ENCODE data around the gene ZFP30.
A peak's percentile ranks its signal among the peaks of the same experiment; 100 is the strongest.
"Not testable (repeated sequence)": the region's sequence is repeated elsewhere in the genome, so short reads cannot be mapped to it uniquely, and the experiment has no call there.

ZFP30 gene

GRCh38 chr19:37655301-37655688 lies at the start of gene ZFP30:
ZFP30 (minus strand) TSS chr19:37655465; CDS start chr19:37647822, 7,643 bp downstream.
- peak; percentile 73 for DNase-seq

- DNase-seq, result no peak
These were observed 43.8 kb upstream of the ZFP30 start for GRCh38 chr19:37699057-37699456.

- no peak for DNase-seq
These were observed 43.0 kb upstream of the ZFP30 start for GRCh38 chr19:37698216-37698615.

GRCh38 chr19:37695144-37695899 lies 40.1 kb upstream of the ZFP30 start:
- no peak for DNase-seq

GRCh38 chr19:37692956-37693620 lies 37.8 kb upstream of the ZFP30 start:
- no peak for DNase-seq

- peak; percentile 77 for DNase-seq
These were observed 36.7 kb upstream of the ZFP30 start for GRCh38 chr19:37691881-37692504.

GRCh38 chr19:37683520-37683919 lies 28.3 kb upstream of the ZFP30 start:
- no peak for DNase-seq

DNA sequence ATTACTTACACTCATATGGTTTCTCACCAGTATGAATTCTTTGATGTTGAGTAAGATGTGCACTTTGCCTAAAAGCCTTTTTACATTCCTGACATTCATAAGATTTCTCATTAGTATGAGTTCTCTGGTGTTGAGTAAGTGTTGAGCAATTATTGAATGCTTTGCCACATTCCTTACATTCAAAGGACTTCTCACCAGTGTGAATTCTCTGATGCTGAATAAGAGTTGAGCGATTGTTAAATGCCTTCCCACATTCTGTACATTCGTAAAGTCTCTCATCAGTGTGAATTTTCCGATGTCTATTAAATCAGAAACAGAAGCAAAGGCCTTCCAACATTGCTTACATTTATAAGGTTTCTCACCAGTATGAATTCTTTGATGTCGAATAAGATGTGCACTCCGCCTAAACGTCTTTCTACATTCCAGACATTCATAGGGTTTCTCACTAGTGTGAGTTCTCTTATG lies 14.2 kb upstream of the ZFP30 start:
- no peak for DNase-seq

DNA sequence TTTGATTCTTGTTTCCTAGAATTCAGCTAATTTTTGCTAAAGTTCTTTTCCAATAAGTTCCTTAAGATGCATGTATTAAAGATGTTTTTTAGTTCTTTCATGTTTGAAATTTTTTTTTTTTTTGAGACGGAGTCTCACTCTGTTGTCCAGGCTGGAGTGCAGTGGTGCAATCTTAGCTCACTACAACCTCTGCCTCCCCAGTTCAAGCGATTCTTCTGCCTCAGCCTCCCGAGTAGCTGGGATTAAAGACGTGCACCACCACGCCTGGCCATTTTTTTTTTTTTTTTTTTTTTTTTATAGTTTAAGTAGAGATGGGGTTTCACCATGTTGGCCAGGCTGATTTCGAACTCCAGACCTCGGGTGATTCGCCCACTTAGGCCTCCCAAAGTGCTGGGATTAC lies 1.9 kb upstream of the ZFP30 start:
- not testable (repeated sequence) for DNase-seq

DNA sequence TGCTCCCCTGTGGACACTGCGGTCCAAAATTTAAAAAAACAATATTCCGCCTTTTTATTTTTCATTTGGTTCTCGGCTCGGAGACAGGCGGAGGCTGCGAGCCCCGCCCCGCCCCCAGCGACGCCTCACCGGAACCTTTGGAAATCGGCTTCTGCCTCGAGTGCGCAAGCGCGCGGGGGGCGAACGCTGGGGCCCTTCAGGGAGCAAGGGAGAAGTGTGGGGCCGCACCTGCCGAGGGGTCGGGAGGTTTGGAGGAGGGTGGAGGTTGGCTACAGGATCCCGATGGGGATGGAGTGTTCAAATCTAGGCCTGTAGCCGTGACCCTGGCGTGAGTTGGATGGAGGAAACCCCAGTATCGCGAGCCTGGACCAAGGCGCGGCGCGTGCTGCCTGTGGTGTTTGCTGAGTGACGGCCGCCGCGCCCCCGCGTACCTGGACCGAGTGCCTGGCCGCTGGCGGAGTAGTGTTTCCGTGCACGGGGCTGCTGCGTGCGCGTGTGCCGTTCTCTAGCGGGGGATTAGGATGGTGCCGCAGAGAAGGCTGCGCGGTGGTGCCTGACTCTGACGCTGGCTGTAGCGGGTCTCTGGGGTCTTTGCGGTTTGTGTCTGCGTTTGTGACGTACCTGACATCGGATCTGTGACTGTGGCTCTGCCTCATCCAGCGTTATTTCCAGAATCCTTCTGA lies 565 bp upstream of the ZFP30 start:
- DNase-seq, result peak; percentile 84

GRCh38 chr19:37654629-37655300 lies 500 bp downstream of the ZFP30 start:
- DNase-seq, result peak; percentile 20

DNA sequence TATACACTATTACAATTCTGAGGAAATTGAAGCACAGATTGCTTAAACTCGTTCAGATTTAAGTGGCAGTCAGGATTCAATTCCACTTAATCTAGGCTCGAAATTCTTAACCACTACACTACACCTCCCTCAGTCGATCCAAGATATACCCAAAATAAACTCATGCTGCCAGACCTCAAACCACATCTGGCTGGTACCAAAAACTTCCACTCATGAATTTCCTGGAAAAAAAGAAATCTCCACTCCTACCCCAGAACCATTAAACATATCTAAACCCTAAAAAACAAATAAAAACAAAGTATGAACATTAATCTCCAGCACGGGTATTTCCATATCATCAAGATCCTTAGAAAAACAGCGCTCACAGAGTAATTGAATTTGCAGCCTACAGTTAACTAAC lies 1.1 kb downstream of the ZFP30 start:
- no peak for DNase-seq

DNA sequence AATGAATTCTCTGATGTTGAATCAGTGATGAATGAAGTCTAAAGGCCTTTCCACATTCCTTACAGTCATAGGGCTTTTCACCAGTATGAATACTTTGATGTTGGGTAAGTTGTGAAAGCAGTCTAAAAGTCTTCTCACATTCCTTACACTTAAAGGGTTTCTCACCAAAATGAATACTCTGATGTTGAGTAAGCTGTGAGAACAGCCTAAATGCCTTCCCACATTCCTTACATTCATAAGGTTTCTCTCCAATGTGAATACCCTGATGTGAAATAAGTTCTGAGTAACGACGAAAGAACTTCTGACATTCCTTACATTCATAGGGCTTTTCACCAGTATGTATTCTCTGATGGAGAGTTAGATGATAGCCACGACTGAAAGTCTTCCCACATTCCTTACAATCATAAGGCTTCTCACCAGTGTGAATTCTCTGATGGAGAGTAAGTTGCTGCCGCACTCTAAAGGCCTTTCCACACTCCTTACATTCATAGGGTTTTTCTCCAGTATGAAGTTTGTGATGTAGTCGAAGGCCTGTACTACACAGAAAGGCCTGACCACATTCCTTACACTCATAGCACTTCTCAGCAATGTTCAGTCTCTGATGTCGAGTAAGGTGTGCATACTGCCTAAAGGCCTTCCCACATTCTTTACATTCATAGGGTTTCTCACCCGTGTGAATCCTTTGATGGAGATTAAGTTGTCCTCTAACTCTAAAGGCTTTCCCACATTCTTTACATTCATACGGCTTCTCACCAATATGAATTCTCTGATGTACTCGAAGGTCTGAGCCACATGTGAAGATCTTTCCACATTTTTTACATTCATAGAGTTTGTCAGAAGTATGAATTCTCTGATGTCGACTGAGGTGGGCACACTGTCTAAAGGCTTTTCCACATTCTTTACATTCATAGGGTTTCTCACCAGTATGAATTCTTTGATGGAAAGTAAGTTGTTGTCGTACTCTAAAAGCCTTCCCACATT lies 19.9 kb downstream of the ZFP30 start:
- DNase-seq, result no peak

DNA sequence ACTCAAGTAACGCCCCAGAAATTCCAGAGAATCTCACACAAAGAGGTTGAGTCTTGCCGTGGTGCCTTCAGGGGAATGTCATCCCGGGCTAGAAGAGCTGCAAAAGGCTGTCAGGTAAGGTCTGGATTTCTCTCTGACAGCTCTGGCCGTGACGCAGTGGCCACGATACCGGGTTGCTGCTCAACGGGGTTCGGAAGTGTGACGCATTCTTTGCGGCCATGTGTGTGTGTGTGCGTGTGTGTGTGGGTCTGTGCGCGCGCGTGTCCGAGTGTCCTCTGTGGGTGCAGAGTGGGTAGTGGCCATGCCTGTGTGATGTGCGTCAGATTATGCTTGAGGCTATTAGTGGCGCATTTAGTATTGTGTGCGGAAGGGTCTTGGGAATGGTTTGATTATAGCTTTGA lies 60.3 kb downstream of the ZFP30 start:
- DNase-seq, result peak; percentile 38

- peak; percentile 91 for DNase-seq
These were observed 60.8 kb downstream of the ZFP30 start, which contains the start of the genes ZNF540 and ZNF571 for GRCh38 chr19:37594304-37594981. ZNF540 (plus strand) TSS chr19:37594876; CDS start chr19:37598448, 3,572 bp downstream. ZNF571 (minus strand) TSS chr19:37594792; CDS start chr19:37586676, 8,116 bp downstream.

DNA sequence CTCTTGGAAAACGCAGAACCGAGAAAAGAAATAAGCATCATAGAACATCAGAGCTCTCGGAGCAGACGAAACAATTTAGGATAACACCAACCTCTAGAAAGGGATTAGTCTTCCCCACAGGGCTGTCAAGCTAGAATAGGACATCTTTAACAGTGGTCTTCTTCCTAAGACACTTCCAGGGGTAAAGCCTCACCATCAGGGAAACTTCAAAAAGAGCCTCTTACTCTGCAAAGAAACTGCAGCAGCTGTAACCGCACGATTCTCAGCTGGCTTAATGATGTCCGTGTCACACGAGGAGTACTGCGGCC lies 61.3 kb downstream of the ZFP30 start:
- no peak for DNase-seq

DNA sequence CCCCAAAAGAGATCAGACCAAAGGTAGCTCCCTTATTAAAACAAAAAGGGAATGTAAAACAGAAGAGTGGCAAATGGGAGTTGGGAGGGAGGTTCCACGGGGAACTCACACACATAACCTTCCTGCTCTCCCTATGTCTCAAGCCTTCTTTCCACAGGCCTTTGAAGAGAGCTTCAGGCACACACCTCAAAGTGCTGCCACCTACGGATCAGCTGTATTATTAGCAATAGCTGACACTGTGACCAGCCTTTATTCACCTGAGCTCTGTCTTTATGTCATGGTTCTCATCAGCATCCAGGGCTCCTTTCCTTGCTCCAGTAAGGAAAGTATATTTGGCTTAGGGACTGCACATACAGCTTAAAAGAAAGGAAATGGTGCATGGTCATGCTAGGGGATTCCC lies 71.9 kb downstream of the ZFP30 start:
- no peak for DNase-seq

- no peak for DNase-seq
These were observed 83.1 kb downstream of the ZFP30 start for GRCh38 chr19:37572203-37572602.

DNA sequence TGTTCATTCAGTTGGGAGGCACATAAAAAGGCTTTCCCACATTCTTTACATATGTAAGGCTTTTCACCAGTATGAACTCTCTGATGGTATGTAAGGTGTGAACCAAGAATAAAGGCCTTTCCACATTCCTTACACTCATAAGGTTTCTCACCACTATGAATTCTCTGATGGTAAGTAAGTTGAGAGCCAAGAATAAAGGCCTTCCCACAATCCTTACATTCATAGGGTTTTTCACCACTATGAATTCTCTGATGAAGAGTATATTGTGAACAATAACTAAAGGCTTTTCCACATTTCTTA lies 89.9 kb downstream of the ZFP30 start:
- DNase-seq, result no peak

DNA sequence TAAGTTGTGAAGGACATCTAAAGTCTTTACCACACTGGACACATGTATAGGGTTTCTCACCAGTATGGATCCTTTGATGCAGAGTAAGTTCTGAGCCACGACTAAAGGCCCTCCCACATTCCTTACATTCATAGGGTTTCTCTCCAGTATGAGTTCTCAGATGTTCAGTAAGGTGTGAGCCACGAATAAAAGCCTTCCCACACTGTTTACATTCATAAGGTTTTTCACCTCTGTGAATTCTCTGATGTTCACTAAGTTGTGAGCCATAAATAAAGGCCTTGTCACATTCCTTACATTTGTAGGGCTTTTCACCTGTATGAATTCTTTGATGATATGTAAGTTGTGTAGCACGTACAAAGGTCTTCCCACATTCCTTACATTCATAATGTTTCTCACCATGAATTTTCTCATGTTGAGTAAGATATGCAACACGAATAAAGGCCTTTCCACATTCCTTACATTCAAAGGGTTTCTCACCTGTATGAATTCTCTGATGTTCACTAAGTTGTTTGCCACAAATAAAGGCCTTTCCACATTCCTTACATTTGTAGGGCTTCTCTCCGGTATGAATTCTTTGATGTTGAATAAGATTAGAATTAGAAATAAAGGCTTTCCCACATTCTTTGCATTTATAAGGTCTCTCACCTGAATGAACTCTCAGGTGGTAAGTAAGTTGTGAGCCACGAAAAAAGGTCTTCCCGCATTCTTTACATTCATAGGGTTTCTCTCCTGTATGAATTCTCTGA lies 90.5 kb downstream of the ZFP30 start:
- no peak for DNase-seq

All from stimulated activated CD4-positive, alpha-beta T cell treated with anti-CD3 and anti-CD28 coated beads, Interleukin-12 subunit alpha, Interleukin-12 subunit beta, amount 100 ng/mL, for 4 hours (primary cell).